ENCODE data around the gene PEX6. TPM values are rescaled to one million over a fixed set of nuclear protein-coding genes. Genes with fewer than 3 reads are reported as not detected.

The PEX6 gene
- total RNA-seq, 1 donor from 2014 or later: 19.6 TPM

DNA sequence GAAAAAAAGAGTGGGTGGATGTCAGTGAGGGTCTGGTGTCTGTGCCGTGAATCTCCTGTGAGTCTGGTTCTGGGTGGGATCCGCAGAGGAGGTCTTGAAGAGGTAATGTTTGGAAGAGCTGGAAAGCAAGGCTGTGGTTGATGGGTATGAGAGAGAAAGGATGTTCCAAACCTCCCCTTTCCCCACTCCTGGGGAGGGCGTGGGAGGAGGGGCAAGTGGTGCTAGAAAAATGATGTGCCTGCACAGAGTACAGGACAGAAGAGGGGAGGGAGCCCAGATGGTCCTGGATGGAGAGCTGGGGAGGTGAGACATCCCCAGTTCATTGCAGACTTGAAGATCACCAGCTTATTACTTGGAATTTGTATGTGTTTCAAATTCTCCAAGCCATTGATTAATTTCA is 46.6 kb downstream of the PEX6 start:
- Histone ChIP-seq H3K27me3 (no peaks in the 10 kb centered on the region), H3K27ac (no peak overlapping the region), H3K9me3 (no peaks in the 10 kb centered on the region), H3K4me3 (no peak overlapping the region), H3K4me1 (peaks cover 40% of the 10 kb centered on the region), H3K36me3 (peaks cover 0 to 32% of the 10 kb centered on the region in 2 donors)
- TF ChIP-seq POLR2A (IDR thresholded peaks at IDR 0.05): no peak
- TF ChIP-seq, protein P1, sequence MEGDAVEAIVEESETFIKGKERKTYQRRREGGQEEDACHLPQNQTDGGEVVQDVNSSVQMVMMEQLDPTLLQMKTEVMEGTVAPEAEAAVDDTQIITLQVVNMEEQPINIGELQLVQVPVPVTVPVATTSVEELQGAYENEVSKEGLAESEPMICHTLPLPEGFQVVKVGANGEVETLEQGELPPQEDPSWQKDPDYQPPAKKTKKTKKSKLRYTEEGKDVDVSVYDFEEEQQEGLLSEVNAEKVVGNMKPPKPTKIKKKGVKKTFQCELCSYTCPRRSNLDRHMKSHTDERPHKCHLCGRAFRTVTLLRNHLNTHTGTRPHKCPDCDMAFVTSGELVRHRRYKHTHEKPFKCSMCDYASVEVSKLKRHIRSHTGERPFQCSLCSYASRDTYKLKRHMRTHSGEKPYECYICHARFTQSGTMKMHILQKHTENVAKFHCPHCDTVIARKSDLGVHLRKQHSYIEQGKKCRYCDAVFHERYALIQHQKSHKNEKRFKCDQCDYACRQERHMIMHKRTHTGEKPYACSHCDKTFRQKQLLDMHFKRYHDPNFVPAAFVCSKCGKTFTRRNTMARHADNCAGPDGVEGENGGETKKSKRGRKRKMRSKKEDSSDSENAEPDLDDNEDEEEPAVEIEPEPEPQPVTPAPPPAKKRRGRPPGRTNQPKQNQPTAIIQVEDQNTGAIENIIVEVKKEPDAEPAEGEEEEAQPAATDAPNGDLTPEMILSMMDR (IDR thresholded peaks at IDR 0.05): no peak
- no peak for TF ChIP-seq POLR2AphosphoS5 (IDR thresholded peaks at IDR 0.05; ENCODE audit: insufficient read depth in 1 of 2, low read depth in 1 of 2)
- intact Hi-C loops (cut with DNase I): no loop called here
- DNase-seq (ENCODE audit: extremely low spot score in 2 of 2): no peak

GRCh38 chr6:42929821-42930360 is 49.1 kb downstream of the PEX6 start:
- Histone ChIP-seq H3K4me1 (peaks cover 40% of the 10 kb centered on the region), H3K27me3 (no peaks in the 10 kb centered on the region), H3K27ac (peak overlapping the region; percentile 93), H3K9me3 (no peaks in the 10 kb centered on the region), H3K4me3 (peak overlapping the region; percentile 61 to 69), H3K36me3 (peaks cover 0 to 8% of the 10 kb centered on the region in 2 donors)
- no peak for DNase-seq (ENCODE audit: extremely low spot score in 2 of 2)
- TF ChIP-seq, protein P1 (IDR thresholded peaks at IDR 0.05): no peak
- TF ChIP-seq POLR2AphosphoS5 (IDR thresholded peaks at IDR 0.05; ENCODE audit: insufficient read depth in 1 of 2, low read depth in 1 of 2) (no peak), POLR2A (IDR thresholded peaks at IDR 0.05) (no peak)
- intact Hi-C loops (cut with DNase I): no loop called here

DNA sequence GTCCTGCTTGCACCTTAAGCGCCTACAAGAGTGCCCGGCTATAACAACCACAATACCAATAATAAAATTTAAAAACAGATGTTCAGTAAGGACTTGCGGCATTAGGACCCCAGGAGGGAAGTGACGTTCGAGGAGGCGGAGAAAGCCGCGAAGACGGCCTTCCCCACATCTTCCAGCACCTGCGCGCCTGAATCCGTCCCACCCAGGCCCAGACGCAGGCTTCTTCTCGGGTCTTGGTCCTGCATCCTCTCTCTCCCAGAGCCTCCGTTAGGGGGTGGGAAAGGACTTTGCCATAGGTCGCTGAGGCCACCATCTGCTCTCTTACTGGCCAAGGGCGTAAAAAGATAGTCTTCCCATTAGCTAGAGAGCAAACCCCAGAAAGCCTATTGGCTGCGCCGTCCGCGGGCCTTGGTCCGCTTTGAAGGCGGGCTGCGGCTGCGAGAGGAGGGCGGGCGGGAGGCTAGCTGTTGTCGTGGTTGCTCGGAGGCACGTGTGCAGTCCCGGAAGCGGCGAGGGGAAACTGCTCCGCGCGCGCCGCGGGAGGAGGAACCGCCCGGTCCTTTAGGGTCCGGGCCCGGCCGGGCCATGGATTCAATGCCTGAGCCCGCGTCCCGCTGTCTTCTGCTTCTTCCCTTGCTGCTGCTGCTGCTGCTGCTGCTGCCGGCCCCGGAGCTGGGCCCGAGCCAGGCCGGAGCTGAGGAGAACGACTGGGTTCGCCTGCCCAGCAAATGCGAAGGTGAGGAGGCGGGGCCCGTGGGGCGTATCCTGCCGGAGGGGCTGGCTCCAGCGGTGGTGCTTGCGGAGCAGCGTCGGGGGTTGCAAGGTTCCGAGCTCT is 49.8 kb downstream of the PEX6 start, which contains the start of gene CNPY3:
Gene CNPY3 (plus strand): TSS at position 495 of the 835 bp plus-strand sequence. CDS start 91 bp downstream, at position 586.
- Histone ChIP-seq H3K36me3 (peaks cover 0 to 4% of the 10 kb centered on the region in 2 donors), H3K9me3 (no peaks in the 10 kb centered on the region), H3K4me1 (peaks cover 40% of the 10 kb centered on the region), H3K27ac (peak within 1 kb of the TSS; percentile 93), H3K27me3 (no peaks in the 10 kb centered on the region), H3K4me3 (peak within 1 kb of the TSS; percentile 61 to 69)
- TF ChIP-seq POLR2A (IDR thresholded peaks at IDR 0.05) (peak in 1 of 2 donors; percentile 11), POLR2AphosphoS5 (IDR thresholded peaks at IDR 0.05; ENCODE audit: insufficient read depth in 1 of 2, low read depth in 1 of 2) (peak; percentile 83 to 88)
- TF ChIP-seq, protein P1 (IDR thresholded peaks at IDR 0.05): peak in 1 of 3 experiments; percentile 5
- intact Hi-C loops (cut with DNase I): no loop called here
- peak in 1 of 2 donors; percentile 96 for DNase-seq (ENCODE audit: extremely low spot score in 2 of 2)

GRCh38 chr6:42925248-42925857 is 53.6 kb downstream of the PEX6 start:
- Histone ChIP-seq H3K27me3 (no peaks in the 10 kb centered on the region), H3K9me3 (no peaks in the 10 kb centered on the region), H3K36me3 (no peaks in the 10 kb centered on the region), H3K4me3 (no peak overlapping the region), H3K27ac (no peak overlapping the region), H3K4me1 (peaks cover 6% of the 10 kb centered on the region)
- intact Hi-C loops (cut with DNase I): no loop called here
- DNase-seq (ENCODE audit: extremely low spot score in 2 of 2): no peak
- no peak for TF ChIP-seq POLR2A (IDR thresholded peaks at IDR 0.05)

DNA sequence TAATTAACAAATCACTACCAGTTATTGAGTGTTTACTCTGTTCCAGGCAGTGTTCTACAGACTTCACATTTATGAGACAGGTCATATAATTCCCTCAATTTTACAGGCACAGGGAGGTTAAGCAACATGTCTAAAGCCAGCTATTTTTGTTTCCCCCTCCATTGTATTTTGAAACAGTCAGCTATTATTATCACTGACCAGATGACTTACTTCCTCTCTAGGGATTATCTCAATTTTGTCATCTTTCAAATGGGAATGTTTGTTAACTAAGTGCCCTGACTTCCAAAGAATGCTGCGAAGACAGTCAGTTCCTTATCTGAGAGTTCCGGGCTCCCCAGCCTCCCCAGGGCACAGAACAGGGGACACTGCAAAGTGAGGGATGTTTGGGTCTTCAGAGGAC is 55.3 kb downstream of the PEX6 start:
- intact Hi-C loops (cut with DNase I): no loop called here
- Histone ChIP-seq H3K4me3 (no peak overlapping the region), H3K36me3 (no peaks in the 10 kb centered on the region), H3K9me3 (no peaks in the 10 kb centered on the region), H3K27me3 (no peaks in the 10 kb centered on the region), H3K4me1 (no peaks in the 10 kb centered on the region), H3K27ac (no peak overlapping the region)
- TF ChIP-seq, protein P1 (IDR thresholded peaks at IDR 0.05): no peak
- no peak for TF ChIP-seq POLR2A (IDR thresholded peaks at IDR 0.05)
- no peak for TF ChIP-seq POLR2AphosphoS5 (IDR thresholded peaks at IDR 0.05; ENCODE audit: insufficient read depth in 1 of 2, low read depth in 1 of 2)
- no peak for DNase-seq (ENCODE audit: extremely low spot score in 2 of 2)
